ENCODE data around the gene FGF14.

The FGF14 gene

GRCh38 chr13:101757446-101758039, 644.3 kb downstream of the FGF14 start:
- DNase-seq (ENCODE audit: low read depth), result no peak
- H3K4me3 ChIP-seq (ENCODE audit: low read depth, low read length), result no peak overlapping the region
- peak; percentile 39 for TF ChIP-seq CTCF (IDR thresholded peaks at IDR 0.05; ENCODE audit: low read depth, low read length, missing control alignments)

DNA sequence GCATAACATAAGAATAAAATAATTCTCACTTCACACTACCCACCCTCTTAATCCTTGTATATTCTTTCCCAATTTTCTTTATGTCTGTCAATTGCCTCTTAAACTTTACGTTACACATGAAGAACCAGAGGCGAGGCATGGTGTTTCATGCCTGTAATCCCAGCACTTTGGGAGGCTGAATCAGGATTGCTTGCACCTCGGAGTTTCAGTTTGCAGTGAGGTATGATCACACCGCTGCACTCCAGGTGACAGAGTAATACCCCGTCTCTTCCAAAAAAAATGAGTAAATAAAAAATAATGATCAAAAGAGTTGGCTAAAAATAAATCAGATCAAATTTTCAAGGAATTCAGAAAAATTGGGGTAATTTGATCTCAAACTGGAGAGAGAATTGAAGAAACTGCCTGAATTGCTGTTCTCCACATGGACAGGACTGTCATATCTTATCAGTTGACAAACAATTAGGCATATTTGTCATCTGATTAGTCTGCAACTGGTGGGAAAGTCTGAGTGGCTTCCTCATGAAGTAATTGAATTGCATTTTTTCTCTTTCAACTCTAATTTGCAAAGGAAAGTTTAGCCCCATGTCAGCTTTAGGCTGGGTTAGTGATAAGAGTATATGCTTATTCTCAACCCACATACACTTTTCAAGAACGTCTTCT, 646.5 kb downstream of the FGF14 start:
- no peak for TF ChIP-seq CTCF (IDR thresholded peaks at IDR 0.05; ENCODE audit: low read depth, low read length, missing control alignments)
- H3K4me3 ChIP-seq (ENCODE audit: low read depth, low read length), result no peak overlapping the region
- no peak for DNase-seq (ENCODE audit: low read depth)

DNA sequence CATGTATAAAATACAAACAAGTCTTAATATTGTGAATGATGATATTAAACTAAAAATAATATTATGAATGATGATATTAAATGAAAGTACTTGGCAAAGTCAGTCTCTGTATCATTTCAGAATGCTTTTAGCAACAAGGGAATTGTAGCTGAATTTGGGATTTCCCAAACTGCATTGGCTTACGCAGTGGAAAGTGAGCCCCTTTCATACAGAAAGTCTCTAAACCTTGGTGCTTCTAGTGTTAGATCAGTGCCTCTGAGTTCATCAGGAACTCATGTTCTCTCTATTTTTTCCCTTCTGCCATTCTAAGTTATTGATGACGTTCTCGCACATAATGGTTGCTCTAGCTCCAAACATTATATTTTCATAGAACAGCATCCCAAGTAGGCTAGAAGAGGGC, 649.4 kb downstream of the FGF14 start:
- TF ChIP-seq CTCF (IDR thresholded peaks at IDR 0.05; ENCODE audit: low read depth, low read length, missing control alignments), result no peak
- no peak overlapping the region for H3K4me3 ChIP-seq (ENCODE audit: low read depth, low read length)
- no peak for DNase-seq (ENCODE audit: low read depth)

DNA sequence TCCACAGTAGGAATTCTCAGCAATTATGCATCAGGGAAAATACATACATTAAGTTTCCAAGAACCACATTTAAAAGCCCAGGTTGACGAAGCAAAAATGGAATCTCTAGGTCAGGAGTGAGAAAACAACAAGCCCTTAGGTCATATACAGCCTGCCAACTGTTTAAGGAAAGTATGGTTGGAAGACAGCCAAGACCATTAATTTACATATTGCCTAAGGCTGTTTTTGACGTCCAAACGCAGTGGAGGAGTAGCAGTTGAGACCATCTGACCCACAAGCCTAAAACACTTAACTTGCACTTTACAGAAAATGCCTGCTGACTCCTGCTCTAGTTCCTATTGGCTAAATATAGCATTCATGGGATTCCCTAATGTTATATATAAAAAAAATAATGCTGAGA, 650.4 kb downstream of the FGF14 start:
- H3K4me3 ChIP-seq (ENCODE audit: low read depth, low read length), result no peak overlapping the region
- no peak for TF ChIP-seq CTCF (IDR thresholded peaks at IDR 0.05; ENCODE audit: low read depth, low read length, missing control alignments)
- DNase-seq (ENCODE audit: low read depth), result no peak

DNA sequence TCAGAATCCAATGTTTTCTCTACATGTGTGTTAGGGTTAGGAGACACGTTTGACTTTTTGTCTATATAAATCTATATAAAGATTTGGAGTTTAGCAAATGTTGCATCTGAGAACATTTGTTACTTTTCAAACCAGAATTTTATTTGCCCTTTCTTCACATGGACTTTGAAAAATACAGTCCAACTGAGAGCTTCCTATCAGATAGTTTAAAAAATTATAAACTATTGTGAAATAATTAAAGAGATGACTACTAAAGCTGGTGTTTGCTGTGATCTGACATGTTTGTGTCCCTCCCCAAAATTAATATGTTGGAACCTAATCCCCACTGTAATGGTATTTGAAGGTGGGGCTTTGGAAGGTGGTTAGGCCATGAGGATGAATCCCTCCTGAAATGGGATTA, 652.3 kb downstream of the FGF14 start:
- no peak for TF ChIP-seq CTCF (IDR thresholded peaks at IDR 0.05; ENCODE audit: low read depth, low read length, missing control alignments)
- H3K4me3 ChIP-seq (ENCODE audit: low read depth, low read length), result no peak overlapping the region
- DNase-seq (ENCODE audit: low read depth), result no peak

DNA sequence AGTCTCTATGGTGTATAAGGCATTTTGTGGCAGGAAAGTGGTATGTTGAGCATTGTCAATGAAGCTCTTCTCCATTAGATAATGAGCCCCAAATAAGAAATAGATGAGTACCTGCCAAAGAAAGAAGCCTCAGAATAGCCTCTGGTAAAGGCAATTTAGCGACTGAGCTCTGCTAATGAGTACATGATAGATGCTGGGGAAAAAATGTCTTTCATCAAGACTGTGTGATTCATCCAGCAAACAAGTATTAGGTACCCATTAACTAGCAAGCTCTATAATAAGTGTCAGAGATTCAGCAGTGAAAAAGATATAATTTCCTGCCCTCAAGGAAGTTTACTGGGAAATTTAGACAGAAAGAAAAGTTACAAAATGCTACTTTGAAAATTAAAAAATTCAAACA, 654.8 kb downstream of the FGF14 start:
- no peak overlapping the region for H3K4me3 ChIP-seq (ENCODE audit: low read depth, low read length)
- TF ChIP-seq CTCF (IDR thresholded peaks at IDR 0.05; ENCODE audit: low read depth, low read length, missing control alignments), result no peak
- no peak for DNase-seq (ENCODE audit: low read depth)

DNA sequence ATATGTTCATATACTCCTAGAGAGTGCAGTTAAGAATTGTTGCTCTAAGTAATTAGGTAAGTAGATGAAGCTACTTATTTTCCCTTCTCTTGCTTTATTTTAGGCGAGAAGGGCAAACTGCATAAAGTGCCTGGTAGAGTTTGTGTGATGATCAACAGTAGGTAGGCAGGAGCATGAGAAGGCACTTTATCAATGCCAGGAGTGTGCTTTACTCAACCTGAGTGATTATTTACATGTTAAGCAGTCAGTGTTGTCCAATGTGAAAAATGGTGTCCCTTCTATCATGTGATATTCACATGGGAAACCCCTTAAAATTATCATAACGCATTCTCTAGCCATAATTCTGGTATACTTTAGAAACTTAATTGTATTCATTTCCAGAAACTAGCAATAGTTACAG, 655.3 kb downstream of the FGF14 start:
- H3K4me3 ChIP-seq (ENCODE audit: low read depth, low read length), result no peak overlapping the region
- DNase-seq (ENCODE audit: low read depth), result no peak
- no peak for TF ChIP-seq CTCF (IDR thresholded peaks at IDR 0.05; ENCODE audit: low read depth, low read length, missing control alignments)
